Immature natural killer cell (primary cell): Measurements from ENCODE around the gene SH3BP5L. TPM values are rescaled to one million over a fixed set of nuclear protein-coding genes. Genes with fewer than 3 reads are reported as not detected.
"Not testable (repeated sequence)": the region's sequence is repeated elsewhere in the genome, so short reads cannot be mapped to it uniquely, and the experiment has no call there.

Source experiments
- DNase-seq, 3 donors: peaks; one replicate each; pipeline ENCODE4 v3.0.0; 2022; ENCODE audit warnings: mixed read lengths in 1 of 3
- H3K27ac Mint-ChIP-seq, 6 donors: one replicate each; pipeline ENCODE4 v1.8.0; 2020; ENCODE audit warnings: mixed read lengths in 6 of 6, mild to moderate bottlenecking in 5 of 6, inconsistent platforms in 4 of 6, moderate library complexity in 3 of 6
- H3K27me3 Mint-ChIP-seq, 3 donors: one replicate each; pipeline ENCODE4 v1.8.0; 2020 to 2021; ENCODE audit warnings: low read depth in 3 of 3, mild to moderate bottlenecking in 3 of 3, mixed read lengths in 3 of 3, moderate library complexity in 3 of 3, inconsistent platforms in 1 of 3
- H3K36me3 Mint-ChIP-seq, 3 donors: one replicate each; pipeline ENCODE4 v1.8.0; 2020; ENCODE audit warnings: mixed read lengths in 3 of 3, inconsistent platforms in 2 of 3, mild to moderate bottlenecking in 2 of 3
- H3K4me1 Mint-ChIP-seq, 2 donors: one replicate each; pipeline ENCODE4 v1.8.0; 2020; ENCODE audit warnings: inconsistent platforms in 2 of 2, mild to moderate bottlenecking in 2 of 2, mixed read lengths in 2 of 2, moderate library complexity in 1 of 2
- H3K4me3 Mint-ChIP-seq, 5 donors: one replicate each; pipeline ENCODE4 v1.8.0; 2020; ENCODE audit warnings: mild to moderate bottlenecking in 5 of 5, mixed read lengths in 5 of 5, inconsistent platforms in 3 of 5, moderate library complexity in 3 of 5
- H3K9me3 Mint-ChIP-seq, 6 donors: one replicate each; pipeline ENCODE4 v1.8.0; 2020; ENCODE audit warnings: mild to moderate bottlenecking in 6 of 6, mixed read lengths in 6 of 6, inconsistent platforms in 4 of 6, moderate library complexity in 3 of 6
- polyA plus RNA-seq, 3 donors: library from polyadenylated mRNA; unstranded; fragments of 300-500 nt; fragmentation: Illumina TruSeq; gene quantifications; one replicate each; pipeline ENCODE4 v1.2.3, GENCODE V29; 2021

SH3BP5L gene
- polyA plus RNA-seq, 3 donors from 2014 or later = 0.46 to 5.9 (median 3.2) TPM

DNA sequence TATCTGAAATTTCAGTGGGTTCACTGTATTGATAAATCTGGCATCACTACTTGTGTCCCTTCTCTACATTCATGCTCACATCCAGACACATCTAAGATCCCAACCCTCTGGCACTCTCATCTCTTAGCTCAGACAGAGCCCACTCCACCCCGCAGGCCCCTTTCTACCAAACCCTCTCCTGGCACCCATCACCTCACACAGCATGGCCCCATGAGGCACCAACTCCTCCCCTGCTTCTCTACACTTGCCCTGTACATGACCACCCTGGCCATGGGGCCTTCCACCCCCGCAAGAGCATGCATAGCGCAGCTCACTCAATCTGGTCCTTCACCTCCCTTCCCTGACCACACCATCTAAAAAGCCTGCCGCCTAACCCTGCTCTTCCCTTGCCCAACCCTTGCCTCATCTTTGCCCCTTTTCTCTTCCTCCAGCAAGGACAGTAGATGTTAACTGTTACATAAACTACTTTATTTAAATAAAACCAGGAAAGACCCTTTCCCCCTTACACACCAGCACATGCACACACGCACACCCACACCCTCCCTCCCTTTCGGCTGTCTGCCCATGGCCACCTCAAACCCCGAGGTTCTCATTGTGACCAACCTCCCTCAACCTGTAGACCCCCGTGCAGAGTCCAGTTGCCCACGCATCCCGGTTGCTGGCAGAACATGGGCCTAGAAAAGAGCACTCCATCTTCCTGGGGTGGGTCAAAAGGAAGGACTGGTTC, 15.6 kb downstream of the SH3BP5L start:
- H3K4me3 Mint-ChIP-seq = no peak overlapping the region
- H3K9me3 Mint-ChIP-seq = peaks cover 0 to 2% (median 0%) of the 10 kb centered on the region in 6 donors
- H3K27me3 Mint-ChIP-seq = peaks cover 0 to 3% (median 2%) of the 10 kb centered on the region in 3 donors
- H3K4me1 Mint-ChIP-seq = peaks cover 4 to 6% of the 10 kb centered on the region in 2 donors
- peak overlapping the region in 4 of 6 donors; percentile 18 to 83 (median 38) for H3K27ac Mint-ChIP-seq
- DNase-seq = no peak
- H3K36me3 Mint-ChIP-seq = peaks cover 18 to 28% (median 20%) of the 10 kb centered on the region in 3 donors

DNA sequence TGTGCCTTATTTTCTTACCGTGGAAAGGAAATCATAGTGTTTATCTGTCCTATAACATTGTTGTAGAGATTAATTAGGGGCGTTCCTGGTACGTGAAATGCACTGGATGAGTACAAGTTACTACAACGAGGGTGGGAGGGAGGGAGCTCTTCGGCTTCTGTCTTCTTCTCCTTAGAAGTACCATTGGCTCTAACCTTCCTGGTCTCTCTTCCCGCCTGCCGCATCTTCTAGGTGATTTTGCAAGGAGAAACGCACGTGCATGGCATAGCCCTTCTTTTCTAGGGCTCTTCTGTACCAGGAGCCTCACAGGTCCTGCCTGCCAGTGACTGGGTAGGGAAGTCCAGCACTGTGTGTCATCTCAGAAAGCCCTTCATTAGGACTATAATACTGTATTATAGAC, 16.8 kb downstream of the SH3BP5L start:
- H3K27ac Mint-ChIP-seq = no peak overlapping the region
- H3K4me3 Mint-ChIP-seq = no peak overlapping the region
- H3K4me1 Mint-ChIP-seq = peaks cover 10 to 14% of the 10 kb centered on the region in 2 donors
- H3K36me3 Mint-ChIP-seq = peaks cover 11 to 18% (median 11%) of the 10 kb centered on the region in 3 donors
- H3K27me3 Mint-ChIP-seq = peaks cover 0 to 8% (median 1%) of the 10 kb centered on the region in 3 donors
- peaks cover 0 to 3% (median 0%) of the 10 kb centered on the region in 6 donors for H3K9me3 Mint-ChIP-seq
- no peak for DNase-seq

DNA sequence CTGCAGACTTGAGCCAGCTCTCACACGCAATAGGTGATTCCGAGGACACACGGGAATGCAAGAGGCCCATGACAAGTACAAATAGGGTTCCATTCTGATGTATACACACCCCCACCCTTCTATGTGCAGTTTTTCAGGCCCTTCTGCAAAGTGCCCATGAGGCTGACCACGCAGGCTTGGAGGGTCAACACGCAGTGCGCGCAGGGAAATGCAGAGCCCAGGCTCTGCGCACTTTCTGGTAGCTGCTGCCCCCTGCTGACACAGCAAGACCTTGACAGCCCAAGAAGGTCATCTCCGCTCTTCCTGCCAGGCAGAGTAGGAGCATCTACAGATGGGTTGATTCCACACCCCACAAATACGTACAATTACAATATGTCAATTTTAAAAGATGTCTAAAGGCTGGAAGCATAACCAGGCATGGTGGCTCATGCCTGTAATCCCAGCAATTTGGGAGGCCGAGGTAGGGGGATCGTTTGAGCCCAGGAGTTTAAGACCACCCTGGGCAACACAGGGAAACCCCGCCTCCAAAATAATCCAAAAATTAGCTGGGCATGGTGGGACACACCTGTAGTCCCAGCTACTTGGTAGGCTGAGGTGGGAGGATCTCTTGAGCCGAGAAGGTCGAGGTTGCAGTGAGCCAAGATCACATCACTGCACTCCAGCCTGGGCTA, 18.5 kb downstream of the SH3BP5L start:
- Mint-ChIP-seq H3K36me3 (peaks cover 5% of the 10 kb centered on the region in 3 donors), H3K4me3 (no peak overlapping the region), H3K9me3 (peaks cover 0 to 3% (median 0%) of the 10 kb centered on the region in 6 donors), H3K27ac (no peak overlapping the region), H3K4me1 (peaks cover 10 to 14% of the 10 kb centered on the region in 2 donors), H3K27me3 (peaks cover 0 to 9% (median 3%) of the 10 kb centered on the region in 3 donors)
- peak in 2 of 3 donors; percentile 17 to 18 for DNase-seq

DNA sequence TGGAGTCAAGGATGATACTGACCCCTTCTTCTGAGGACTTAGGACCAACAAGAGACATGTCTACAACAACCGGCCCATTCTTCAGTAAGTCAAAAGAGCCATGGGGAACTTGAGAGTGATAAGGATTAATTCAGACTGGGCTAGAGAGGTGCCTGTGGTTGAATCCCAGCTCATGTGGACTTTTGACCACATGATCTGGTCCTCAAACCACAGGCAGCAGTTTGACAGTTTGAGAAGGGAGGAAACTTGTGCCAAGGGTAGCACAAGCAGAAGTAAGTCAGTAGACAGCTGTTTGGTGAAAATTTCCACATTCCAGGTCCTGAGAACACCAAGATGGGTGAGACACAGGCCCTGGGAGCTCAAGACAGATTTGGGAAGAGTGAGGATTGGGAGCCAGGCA, 19.8 kb downstream of the SH3BP5L start:
- Mint-ChIP-seq H3K27ac (no peak overlapping the region), H3K4me3 (no peak overlapping the region), H3K9me3 (peaks cover 0 to 3% (median 0%) of the 10 kb centered on the region in 6 donors), H3K36me3 (no peaks in the 10 kb centered on the region), H3K27me3 (peaks cover 0 to 8% (median 4%) of the 10 kb centered on the region in 3 donors), H3K4me1 (peaks cover 10 to 14% of the 10 kb centered on the region in 2 donors)
- DNase-seq = no peak

DNA sequence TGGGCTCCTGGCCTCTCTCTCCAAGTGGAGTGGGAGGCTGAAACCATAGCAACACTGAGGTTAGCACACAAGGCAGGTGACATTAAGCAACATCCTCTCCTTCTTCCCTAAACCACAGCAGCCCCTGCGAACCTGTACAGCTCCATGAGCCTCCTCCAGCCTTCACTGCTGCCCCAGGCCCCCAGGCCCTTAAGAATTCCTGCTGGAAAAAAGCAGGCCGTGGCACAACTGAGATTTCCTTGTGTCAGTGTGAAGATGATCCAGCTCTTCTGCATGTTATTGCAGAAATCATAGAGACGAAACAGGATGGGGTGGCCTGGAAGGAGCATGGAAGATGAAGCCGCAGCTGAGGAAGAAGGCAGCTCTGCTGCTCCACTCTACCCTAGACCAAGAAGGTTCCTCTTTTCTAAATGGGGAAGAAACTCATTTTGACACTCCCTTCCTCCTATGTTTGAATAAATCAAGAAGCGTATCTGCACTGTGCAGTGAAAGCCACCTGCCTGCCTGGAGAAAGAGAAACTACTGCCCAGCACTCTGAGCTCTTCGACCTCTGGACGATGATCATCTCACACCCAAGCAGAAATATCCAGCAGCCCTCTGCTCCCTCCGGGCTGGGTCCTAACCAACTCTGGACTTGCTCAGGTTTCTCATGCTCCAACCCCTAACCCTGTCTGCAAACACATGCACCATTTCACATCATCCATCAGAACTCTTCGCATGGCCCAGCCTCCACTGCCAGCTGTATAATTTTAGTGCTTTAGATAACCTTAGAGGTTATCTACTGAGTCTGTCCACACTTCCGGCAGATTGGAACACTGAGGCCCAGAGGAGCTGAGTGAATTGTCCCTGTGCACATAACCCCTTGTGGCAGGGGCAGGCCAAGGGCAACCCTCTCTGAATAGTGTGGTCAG, 20.7 kb downstream of the SH3BP5L start:
- Mint-ChIP-seq H3K4me3 (peak overlapping the region in 1 of 5 donors; percentile 28), H3K27me3 (peaks cover 0 to 8% (median 4%) of the 10 kb centered on the region in 3 donors), H3K36me3 (no peaks in the 10 kb centered on the region), H3K27ac (peak overlapping the region in 1 of 6 donors; percentile 35), H3K4me1 (peaks cover 10 to 14% of the 10 kb centered on the region in 2 donors), H3K9me3 (peaks cover 0 to 3% (median 0%) of the 10 kb centered on the region in 6 donors)
- DNase-seq = no peak

DNA sequence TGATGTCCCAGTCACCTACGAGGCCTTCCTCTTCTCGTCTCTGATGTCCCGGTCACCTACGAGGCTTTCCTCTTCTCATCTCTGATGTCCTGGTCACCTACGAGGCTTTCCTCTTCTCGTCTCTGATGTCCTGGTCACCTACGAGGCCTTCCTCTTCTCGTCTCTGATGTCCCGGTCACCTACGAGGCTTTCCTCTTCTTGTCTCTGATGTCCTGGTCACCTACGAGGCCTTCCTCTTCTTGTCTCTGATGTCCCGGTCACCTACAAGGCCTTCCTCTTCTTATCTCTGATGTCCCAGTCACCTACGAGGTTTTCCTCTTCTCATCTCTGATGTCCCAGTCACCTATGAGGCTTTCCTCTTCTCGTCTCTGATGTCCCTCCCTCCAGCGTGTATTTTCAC, 22.2 kb downstream of the SH3BP5L start:
- not testable (repeated sequence) for H3K4me3 Mint-ChIP-seq, H3K27ac Mint-ChIP-seq, DNase-seq, H3K9me3 Mint-ChIP-seq, H3K36me3 Mint-ChIP-seq, H3K27me3 Mint-ChIP-seq
- H3K4me1 Mint-ChIP-seq = peaks cover 10 to 14% of the 10 kb centered on the region in 2 donors

DNA sequence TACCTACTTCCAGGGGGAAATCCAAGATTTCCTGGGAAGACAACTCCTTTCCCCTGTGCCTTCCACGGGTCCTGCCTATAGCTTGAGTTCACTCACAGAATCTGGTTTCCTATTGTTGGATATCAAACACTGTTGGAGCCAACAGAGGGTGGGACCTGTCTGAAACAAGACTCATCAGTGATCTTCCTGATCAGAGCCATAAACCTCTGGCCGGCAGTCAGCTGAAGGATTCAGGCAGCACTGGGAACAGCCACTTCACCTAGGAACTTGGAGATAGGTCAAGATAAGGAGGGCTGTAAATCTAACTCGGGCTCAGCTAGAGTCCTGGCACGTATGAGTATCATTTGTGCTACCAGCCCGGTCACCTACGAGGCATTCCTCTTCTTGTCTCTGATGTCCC, 23.3 kb downstream of the SH3BP5L start:
- Mint-ChIP-seq H3K27ac (no peak overlapping the region), H3K36me3 (no peaks in the 10 kb centered on the region)

DNA sequence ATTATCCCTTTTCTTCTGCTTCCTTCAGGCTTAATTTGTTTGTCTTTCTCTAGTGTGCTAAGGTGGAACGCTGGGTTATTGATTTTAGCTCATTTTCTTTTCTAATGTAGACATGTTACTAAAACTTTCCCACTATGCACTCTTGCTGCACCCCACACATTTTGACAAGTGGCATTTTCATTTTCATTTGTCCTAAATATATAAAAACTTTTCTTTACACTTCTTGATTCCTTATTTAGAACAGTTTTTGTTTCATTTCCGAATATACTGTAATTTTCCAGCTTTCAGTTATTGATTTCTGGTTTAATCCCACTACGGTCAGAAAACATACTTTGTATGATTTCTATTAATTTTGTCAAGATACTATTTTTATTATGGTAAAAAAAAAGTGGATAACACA, 25.3 kb downstream of the SH3BP5L start:
- DNase-seq = no peak
- Mint-ChIP-seq H3K27ac (no peak overlapping the region), H3K36me3 (no peaks in the 10 kb centered on the region), H3K9me3 (peaks cover 0 to 11% (median 1%) of the 10 kb centered on the region in 6 donors), H3K4me1 (peaks cover 8 to 11% of the 10 kb centered on the region in 2 donors), H3K4me3 (no peak overlapping the region), H3K27me3 (peaks cover 0 to 13% (median 6%) of the 10 kb centered on the region in 3 donors)

More for the DNA sequence above, 23.3 kb downstream of the SH3BP5L start:
- H3K4me3 Mint-ChIP-seq = no peak overlapping the region
- peaks cover 0 to 5% (median 0%) of the 10 kb centered on the region in 6 donors for H3K9me3 Mint-ChIP-seq
- H3K4me1 Mint-ChIP-seq = peaks cover 8 to 14% of the 10 kb centered on the region in 2 donors
- DNase-seq = no peak
- H3K27me3 Mint-ChIP-seq = peaks cover 0 to 8% (median 6%) of the 10 kb centered on the region in 3 donors

DNA sequence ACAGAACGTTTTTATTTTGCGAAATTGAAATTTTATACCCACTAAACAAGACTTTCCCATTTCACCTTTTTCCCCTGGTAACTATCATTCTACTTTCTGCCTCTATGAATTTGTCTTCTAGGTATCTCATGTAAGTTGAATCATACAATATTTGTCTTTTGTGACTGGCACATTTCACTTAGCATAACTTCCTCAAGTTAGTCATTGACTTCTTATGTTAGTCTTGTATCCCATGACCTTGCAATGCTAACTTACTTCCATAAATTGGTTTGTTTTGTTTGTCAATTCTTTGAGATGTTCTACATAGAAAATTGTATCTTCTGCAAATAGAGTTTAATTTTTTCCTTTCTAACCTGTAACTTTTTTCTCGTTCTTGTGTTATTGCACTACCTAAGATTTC, 26.9 kb downstream of the SH3BP5L start:
- H3K27ac Mint-ChIP-seq = no peak overlapping the region
- no peak for DNase-seq
- peaks cover 2 to 15% (median 5%) of the 10 kb centered on the region in 6 donors for H3K9me3 Mint-ChIP-seq
- no peak overlapping the region for H3K4me3 Mint-ChIP-seq
- H3K27me3 Mint-ChIP-seq = peaks cover 2 to 9% (median 5%) of the 10 kb centered on the region in 3 donors
- no peaks in the 10 kb centered on the region for H3K4me1 Mint-ChIP-seq
- H3K36me3 Mint-ChIP-seq = peaks cover 3 to 4% (median 4%) of the 10 kb centered on the region in 3 donors

DNA sequence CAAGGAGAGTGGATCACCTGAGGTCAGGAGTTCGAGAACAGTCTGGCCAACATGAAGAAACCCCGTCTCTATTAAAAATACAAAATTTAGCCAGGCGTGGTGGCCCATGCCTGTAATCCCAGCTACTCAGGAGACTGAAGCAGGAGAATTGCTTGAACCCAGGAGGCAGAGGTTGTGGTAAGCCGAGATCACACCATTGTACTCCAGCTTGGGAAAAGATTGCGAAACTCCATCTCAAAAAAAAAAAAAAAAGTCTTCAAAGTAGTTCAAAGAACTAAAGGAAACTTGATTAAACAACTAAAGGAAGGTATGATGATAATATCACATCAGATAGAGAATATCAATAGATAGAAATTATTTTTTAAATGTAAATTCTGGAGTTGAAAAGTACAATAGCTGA, 31.1 kb downstream of the SH3BP5L start:
- peaks cover 2 to 17% (median 5%) of the 10 kb centered on the region in 6 donors for H3K9me3 Mint-ChIP-seq
- not testable (repeated sequence) for DNase-seq, H3K27me3 Mint-ChIP-seq, H3K27ac Mint-ChIP-seq, H3K4me3 Mint-ChIP-seq, H3K36me3 Mint-ChIP-seq, H3K4me1 Mint-ChIP-seq

DNA sequence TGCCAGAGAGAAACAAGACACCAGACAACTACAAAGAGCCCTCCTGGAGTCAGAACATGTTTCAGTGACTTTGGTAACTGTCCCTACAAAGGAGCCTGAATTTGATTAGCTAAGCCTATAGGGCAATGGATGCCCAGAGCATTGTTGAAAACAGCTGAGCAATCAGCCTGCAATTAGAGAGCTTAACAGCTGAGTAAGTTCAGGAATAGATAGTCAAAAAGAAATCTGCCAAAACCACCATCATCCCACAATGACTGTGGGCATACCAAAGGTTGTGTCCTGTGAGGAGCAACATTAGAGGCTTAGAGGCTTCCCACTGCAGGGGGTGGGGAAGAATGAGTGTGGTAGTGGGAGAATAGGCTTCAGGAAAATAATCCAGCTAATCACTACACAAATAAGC, 32.1 kb downstream of the SH3BP5L start:
- H3K27me3 Mint-ChIP-seq = peaks cover 2 to 9% (median 6%) of the 10 kb centered on the region in 3 donors
- H3K36me3 Mint-ChIP-seq = peaks cover 3 to 6% (median 4%) of the 10 kb centered on the region in 3 donors
- H3K4me1 Mint-ChIP-seq = no peaks in the 10 kb centered on the region
- H3K9me3 Mint-ChIP-seq = peaks cover 2 to 17% (median 5%) of the 10 kb centered on the region in 6 donors
- H3K27ac Mint-ChIP-seq = no peak overlapping the region
- no peak for DNase-seq
- H3K4me3 Mint-ChIP-seq = no peak overlapping the region

DNA sequence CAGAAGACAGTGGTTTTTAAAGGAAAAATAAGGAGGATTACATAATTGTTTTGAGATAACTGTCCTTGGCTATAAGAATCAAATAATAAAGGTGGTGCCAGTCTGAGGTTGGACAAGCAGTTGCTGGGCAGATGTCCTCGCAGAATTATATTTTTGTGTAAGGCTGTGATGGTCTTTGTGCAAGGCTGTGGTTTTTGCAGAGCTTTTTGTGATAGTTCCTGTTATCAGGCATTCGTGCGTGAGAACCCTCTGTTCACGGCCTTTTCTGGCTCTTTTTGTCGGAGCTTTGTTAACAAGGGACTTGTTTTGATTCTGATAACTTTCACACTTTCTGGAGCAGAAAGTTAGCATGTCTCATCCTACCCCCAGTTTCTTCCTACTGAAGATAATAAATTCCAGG, 33.4 kb downstream of the SH3BP5L start:
- Mint-ChIP-seq H3K27ac (no peak overlapping the region), H3K9me3 (peaks cover 2 to 17% (median 5%) of the 10 kb centered on the region in 6 donors), H3K4me3 (no peak overlapping the region), H3K27me3 (peaks cover 0 to 11% (median 11%) of the 10 kb centered on the region in 3 donors), H3K4me1 (no peaks in the 10 kb centered on the region), H3K36me3 (peaks cover 3 to 6% (median 4%) of the 10 kb centered on the region in 3 donors)
- no peak for DNase-seq

DNA sequence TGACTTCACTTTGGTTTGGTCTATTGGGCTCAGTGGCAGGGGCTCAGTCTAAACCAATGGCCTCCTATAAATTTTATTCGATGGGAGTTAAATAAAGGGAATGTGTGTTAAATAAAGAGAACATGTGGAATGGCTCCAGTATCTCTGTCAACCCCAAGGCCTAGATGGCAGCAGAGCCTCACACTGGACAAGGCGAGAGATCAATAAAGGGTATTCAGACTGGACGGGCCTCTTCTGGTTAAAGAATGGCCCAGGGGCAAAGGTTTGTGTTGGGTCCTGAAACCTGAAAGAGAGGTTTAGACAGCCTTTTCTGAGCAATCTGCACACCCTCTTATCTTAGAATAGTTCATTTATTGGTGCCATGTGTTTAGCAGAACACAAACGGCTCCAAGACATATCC, 34.7 kb downstream of the SH3BP5L start:
- H3K9me3 Mint-ChIP-seq = peaks cover 2 to 12% (median 4%) of the 10 kb centered on the region in 6 donors
- H3K36me3 Mint-ChIP-seq = peaks cover 3 to 6% (median 4%) of the 10 kb centered on the region in 3 donors
- no peak overlapping the region for H3K4me3 Mint-ChIP-seq
- H3K27ac Mint-ChIP-seq = no peak overlapping the region
- no peak for DNase-seq
- H3K4me1 Mint-ChIP-seq = no peaks in the 10 kb centered on the region
- H3K27me3 Mint-ChIP-seq = peaks cover 0 to 11% (median 9%) of the 10 kb centered on the region in 3 donors
